H9 (cell line): ENCODE data around the gene HAGHL. TPM values are rescaled to one million over a fixed set of nuclear protein-coding genes. Genes with fewer than 3 reads are reported as not detected.

Experiments used
- DNase-seq: peaks from one replicate; pipeline ENCODE4 v3.0.0-alpha.2; 2017
- H2AFZ ChIP-seq: one replicate; pipeline ENCODE4 v1.6.1; 2013; ENCODE audit warnings: mild to moderate bottlenecking, low read length, control low read depth, moderate library complexity
- H2AK5ac ChIP-seq: 2 replicates; pipeline ENCODE4 v1.6.1; 2013; ENCODE audit warnings: low read length, control low read depth, mixed read lengths; ENCODE audit not compliant: insufficient read length
- H2BK120ac ChIP-seq: one replicate; pipeline ENCODE4 v1.6.1; 2013; ENCODE audit warnings: low read depth, mild to moderate bottlenecking, low read length, control low read depth, inconsistent platforms; ENCODE audit not compliant: poor library complexity, severe bottlenecking
- H2BK12ac ChIP-seq: 2 replicates; pipeline ENCODE4 v1.6.1; 2013; ENCODE audit warnings: low read length, control low read depth, mixed read lengths, low read depth; ENCODE audit not compliant: insufficient read length
- H2BK15ac ChIP-seq: 2 replicates; pipeline ENCODE4 v1.6.1; 2013; ENCODE audit warnings: low read depth, low read length, control low read depth
- H2BK20ac ChIP-seq: one replicate; pipeline ENCODE4 v1.6.1; 2013; ENCODE audit warnings: low read depth, mild to moderate bottlenecking, low read length, control low read depth, inconsistent platforms; ENCODE audit not compliant: poor library complexity, severe bottlenecking
- H2BK5ac ChIP-seq: 2 replicates; pipeline ENCODE4 v1.6.1; 2013; ENCODE audit warnings: low read length, control low read depth, mixed read lengths; ENCODE audit not compliant: insufficient read length
- H3K14ac ChIP-seq: 2 replicates; pipeline ENCODE4 v1.6.1; 2013; ENCODE audit warnings: low read length, control low read depth; ENCODE audit not compliant: insufficient read depth
- H3K18ac ChIP-seq: 2 replicates; pipeline ENCODE4 v1.6.1; 2013; ENCODE audit warnings: low read depth, mild to moderate bottlenecking, mixed read lengths, low read length, control low read depth; ENCODE audit not compliant: insufficient read length
- H3K23ac ChIP-seq: 2 replicates; pipeline ENCODE4 v1.6.1; 2013; ENCODE audit warnings: low read length, control low read depth, mixed read lengths, low read depth; ENCODE audit not compliant: insufficient read length
- H3K23me2 ChIP-seq: 2 replicates; pipeline ENCODE4 v1.6.1; 2013; ENCODE audit warnings: low read depth, mild to moderate bottlenecking, mixed read lengths, low read length, control low read depth; ENCODE audit not compliant: insufficient read length, poor library complexity, severe bottlenecking
- H3K27ac ChIP-seq: 2 replicates; pipeline ENCODE4 v1.5.1; 2013; ENCODE audit warnings: low read length, control low read depth, mixed read lengths, low read depth; ENCODE audit not compliant: insufficient read length
- H3K27me3 ChIP-seq: 2 replicates; pipeline ENCODE4 v1.6.1; 2013; ENCODE audit warnings: low read length, control low read depth, inconsistent platforms; ENCODE audit not compliant: insufficient read depth
- H3K4ac ChIP-seq: 2 replicates; pipeline ENCODE4 v1.6.1; 2013; ENCODE audit warnings: low read depth, mild to moderate bottlenecking, control low read depth, inconsistent platforms, low read length, moderate library complexity
- H3K4me1 ChIP-seq: 2 replicates; pipeline ENCODE4 v1.6.1; 2013; ENCODE audit warnings: low read length, control low read depth, inconsistent platforms; ENCODE audit not compliant: insufficient read depth
- H3K4me2 ChIP-seq: 2 replicates; pipeline ENCODE4 v1.6.1; 2013; ENCODE audit warnings: low read length, control low read depth, mixed read lengths; ENCODE audit not compliant: insufficient read length, insufficient read depth
- H3K56ac ChIP-seq: 2 replicates; pipeline ENCODE4 v1.6.1; 2013; ENCODE audit warnings: low read depth, mild to moderate bottlenecking, mixed read lengths, low read length, control low read depth; ENCODE audit not compliant: insufficient read length
- H3K79me1 ChIP-seq: 2 replicates; pipeline ENCODE4 v1.6.1; 2013; ENCODE audit warnings: low read depth, mild to moderate bottlenecking, moderate library complexity, low read length, control low read depth, inconsistent platforms; ENCODE audit not compliant: insufficient read depth, poor library complexity, severe bottlenecking
- H3K79me2 ChIP-seq: 2 replicates; pipeline ENCODE4 v1.6.1; 2013; ENCODE audit warnings: low read length, control low read depth, inconsistent platforms; ENCODE audit not compliant: insufficient read depth
- H3K9ac ChIP-seq: 2 replicates; pipeline ENCODE4 v1.6.1; 2013; ENCODE audit warnings: low read length, control low read depth, mixed read lengths; ENCODE audit not compliant: insufficient read length; ENCODE audit errors: extremely low read depth
- H3K9me3 ChIP-seq: one replicate; pipeline ENCODE4 v1.6.1; 2013; ENCODE audit warnings: low read depth, low read length, inconsistent platforms; ENCODE audit not compliant: control insufficient read depth
- H3T11ph ChIP-seq: one replicate; pipeline ENCODE4 v1.6.1; 2013; ENCODE audit warnings: mild to moderate bottlenecking, low read length, control low read depth, inconsistent platforms
- H4K20me1 ChIP-seq: one replicate; pipeline ENCODE4 v1.6.1; 2013; ENCODE audit not compliant: control insufficient read depth, insufficient read length, insufficient read depth
- H4K5ac ChIP-seq: 2 replicates; pipeline ENCODE4 v1.6.1; 2013; ENCODE audit warnings: low read depth, mild to moderate bottlenecking, mixed read lengths, low read length, control low read depth; ENCODE audit not compliant: insufficient read length
- H4K8ac ChIP-seq: replicated peaks from 2 replicates; pipeline ENCODE4 v1.6.1; 2013; ENCODE audit warnings: low read length, control low read depth, mixed read lengths, low read depth; ENCODE audit not compliant: insufficient read length
- H4K91ac ChIP-seq: 2 replicates; pipeline ENCODE4 v1.6.1; 2013; ENCODE audit warnings: low read depth, mild to moderate bottlenecking, moderate library complexity, mixed read lengths, low read length, control low read depth; ENCODE audit not compliant: insufficient read length
- H3K27ac Mint-ChIP-seq, 3 experiments: 2 replicates in 2 of 3; 3 replicates in 1 of 3; pipeline ENCODE4 v1.8.0; 2020 to 2021; ENCODE audit warnings: mixed read lengths in 3 of 3, mild to moderate bottlenecking in 1 of 3, moderate library complexity in 1 of 3
- H3K27me3 Mint-ChIP-seq: 2 replicates; pipeline ENCODE4 v1.8.0; 2021; ENCODE audit warnings: low read depth, mild to moderate bottlenecking, moderate library complexity, mixed read lengths
- H3K36me3 Mint-ChIP-seq, 3 experiments: 2 replicates in 2 of 3; 3 replicates in 1 of 3; pipeline ENCODE4 v1.8.0; 2020 to 2021; ENCODE audit warnings: low read depth in 3 of 3, mixed read lengths in 3 of 3; ENCODE audit not compliant: insufficient read depth in 1 of 3
- H3K4me1 Mint-ChIP-seq, 2 experiments: 2 replicates each; pipeline ENCODE4 v1.8.0; 2020; ENCODE audit warnings: mixed read lengths in 2 of 2
- H3K4me3 Mint-ChIP-seq, 2 experiments: 2 replicates in 1 of 2; 3 replicates in 1 of 2; pipeline ENCODE4 v1.8.0; 2020 to 2021; ENCODE audit warnings: mild to moderate bottlenecking in 2 of 2, mixed read lengths in 2 of 2, moderate library complexity in 1 of 2
- H3K9me3 Mint-ChIP-seq, 2 experiments: 2 replicates in 1 of 2; 3 replicates in 1 of 2; pipeline ENCODE4 v1.8.0; 2020; ENCODE audit warnings: mild to moderate bottlenecking in 2 of 2, mixed read lengths in 2 of 2, moderate library complexity in 1 of 2
- CTCF ChIP-seq: fragments of 200-600 bp; sonication (generic); conservative IDR thresholded peaks from 3 replicates; pipeline ENCODE4 v1.8.0; 2021; ENCODE audit warnings: antibody characterized with exemption, mild to moderate bottlenecking
- WGBS: extraction: QIAGEN DNeasy Blood & Tissue Kit; methylation state at CpG from one replicate; pipeline ENCODE4 v1.1.7; 2013; ENCODE audit warnings: missing lambda C conversion rate, low lambda C conversion rate, mixed read lengths; ENCODE audit not compliant: insufficient read length; ENCODE audit errors: extremely low coverage; 5-methylcytosine and 5-hydroxymethylcytosine counted together
- total RNA-seq: library from RNA; stranded (reverse); gene quantifications from 2 replicates; pipeline ENCODE4 v1.2.1, GENCODE V29; 2021

HAGHL gene
- total RNA-seq, 1 experiment from 2014 or later: 25.2 TPM

- Mint-ChIP-seq H3K4me3 (no peak overlapping the region), H3K4me1 (peaks cover 2 to 7% of the 10 kb centered on the region in 2 experiments; a peak in 3 of 4 replicates), H3K9me3 (no peaks in the 10 kb centered on the region), H3K27ac (no peak overlapping the region), H3K27me3 (peaks cover 12% of the 10 kb centered on the region), H3K36me3 (no peaks in the 10 kb centered on the region)
- H3K18ac ChIP-seq: no peak overlapping the region
- no peak overlapping the region for H4K91ac ChIP-seq
- H4K20me1 ChIP-seq: no peaks in the 10 kb centered on the region
- no peaks in the 10 kb centered on the region for H3K9me3 ChIP-seq
- no peak overlapping the region for H3K14ac ChIP-seq
- H3K23me2 ChIP-seq: no peaks in the 10 kb centered on the region
- no peak overlapping the region for H3K56ac ChIP-seq
- no peak overlapping the region for H3T11ph ChIP-seq
- H3K4me2 ChIP-seq: no peak overlapping the region
- no peaks in the 10 kb centered on the region for H3K79me1 ChIP-seq
- no peak overlapping the region for H3K23ac ChIP-seq
- no peak overlapping the region for H2BK120ac ChIP-seq
- no peaks in the 10 kb centered on the region for H3K27me3 ChIP-seq
- no peak overlapping the region for H3K4ac ChIP-seq
- no peak overlapping the region for H2AFZ ChIP-seq
- no peaks in the 10 kb centered on the region for H3K79me2 ChIP-seq
- no peak overlapping the region for H4K8ac ChIP-seq
- no peak overlapping the region for H2AK5ac ChIP-seq
- no peak overlapping the region for H3K9ac ChIP-seq
- no peak overlapping the region for H2BK20ac ChIP-seq
- TF ChIP-seq CTCF: no peak
- H2BK12ac ChIP-seq: no peak overlapping the region
- H4K5ac ChIP-seq: no peak overlapping the region
- no peak overlapping the region for H2BK5ac ChIP-seq
- DNase-seq: no peak
- no peak overlapping the region for H3K27ac ChIP-seq
- H3K4me1 ChIP-seq: no peaks in the 10 kb centered on the region
- no peak overlapping the region for H2BK15ac ChIP-seq
- no CpG with 5 or more reads among the region's 17 CpGs for WGBS
Measured at GRCh38 chr16:762595-763268, 35.8 kb downstream of the HAGHL start.
